ENCODE measurements around the gene LST1. TPM values are rescaled to one million over a fixed set of nuclear protein-coding genes. Genes with fewer than 3 reads are reported as not detected.

LST1 gene
- total and polyA plus RNA-seq, 2 of the 8 experiments (the other 6 are each of a cell fraction or from before 2014, with no cell fraction given), result not detected

- POLR2A ChIA-PET (ENCODE audit: partially characterized antibody), result interaction anchor here (0.7 to 18.4 kb wide), 26 partner anchors 10 to 317 kb away, joined by 3 to 428 read pairs (median 6); partner anchors contain the start of genes AIF1, BAG6, C6orf47 and CSNK2B
- Histone ChIP-seq H3K27me3 (replicated peaks in 1 of 4; ENCODE audit: control insufficient read depth in 3 of 4, extremely low read depth in 1 of 4, insufficient read depth in 3 of 4, low read length in 3 of 4) (no peaks in the 10 kb centered on the region), H3K4ac (replicated peaks; ENCODE audit: insufficient read length, low read depth, low read length) (no peak within 1 kb of the TSS), H2BK15ac (ENCODE audit: low read length) (peak within 1 kb of the TSS; percentile 66; the same call in 1 of the 2 replicates), H3K23ac (ENCODE audit: insufficient read length) (no peak within 1 kb of the TSS), H4K91ac (replicated peaks; ENCODE audit: insufficient read length, low read length) (peak within 1 kb of the TSS; percentile 27), H3K36me3 (ENCODE audit: control insufficient read depth in 2 of 4, insufficient read depth in 4 of 4, low read length in 3 of 4) (peaks cover 0 to 4% (median 3%) of the 10 kb centered on the region in 4 experiments; a peak in 4 of 8 replicates), H4K20me1 (replicated peaks in 1 of 2; ENCODE audit: control insufficient read depth in 1 of 2, insufficient read depth in 2 of 2, low read length in 2 of 2) (no peaks in the 10 kb centered on the region), H3K79me2 (ENCODE audit: control insufficient read depth in 1 of 2, insufficient read depth in 2 of 2, low read length in 2 of 2) (peaks cover under 1 to 18% of the 10 kb centered on the region in 2 experiments; a peak in 3 of 4 replicates), H3K4me1 (replicated peaks in 1 of 4; ENCODE audit: control insufficient read depth in 3 of 4, insufficient read depth in 4 of 4, low read length in 3 of 4) (peaks cover 0 to 8% (median 5%) of the 10 kb centered on the region in 4 experiments; a peak in 5 of 7 replicates), H3K4me3 (ENCODE audit: extremely low read depth in 1 of 4, insufficient read depth in 2 of 4, low read depth in 3 of 4, low read length in 4 of 4) (peak within 1 kb of the TSS; percentile 37 to 70 (median 51); a peak in 7 of 8 replicates), H2BK20ac (ENCODE audit: low read length) (no peak within 1 kb of the TSS), H3K4me2 (ENCODE audit: insufficient read depth in 1 of 2, low read depth in 2 of 2, low read length in 2 of 2) (peak within 1 kb of the TSS; percentile 32 to 84), H2BK5ac (ENCODE audit: low read depth, low read length) (peak within 1 kb of the TSS; percentile 89; the same call in 1 of the 2 replicates), H3K9ac (replicated peaks in 1 of 4; ENCODE audit: extremely low read depth in 1 of 4, low read depth in 3 of 4, low read length in 3 of 4) (peak within 1 kb of the TSS in 2 of 4 experiments; percentile 46 to 48; a peak in 5 of 7 replicates), H4K5ac (ENCODE audit: insufficient read length, low read depth, low read length) (peak within 1 kb of the TSS; percentile 33), H2BK120ac (replicated peaks; ENCODE audit: low read depth, low read length) (no peak within 1 kb of the TSS), H3K18ac (ENCODE audit: extremely low read depth, low read length) (no peak within 1 kb of the TSS; the same call in 1 of the 2 replicates), H4K8ac (ENCODE audit: extremely low read depth, insufficient read depth, low read length) (peak within 1 kb of the TSS; percentile 66; the same call in 1 of the 2 replicates), H3K9me3 (ENCODE audit: insufficient read depth in 2 of 2, low read depth in 1 of 2, low read length in 1 of 2) (no peaks in the 10 kb centered on the region), H3K79me1 (ENCODE audit: low read depth, low read length) (no peaks in the 10 kb centered on the region; the same call in 1 of the 2 replicates), H3K23me2 (ENCODE audit: low read depth, low read length) (peaks cover 2% of the 10 kb centered on the region; the same call in 1 of the 2 replicates), H2AK5ac (ENCODE audit: low read depth, low read length) (no peak within 1 kb of the TSS), H3K27ac (ENCODE audit: low read depth, low read length) (peak within 1 kb of the TSS; percentile 21; the same call in 1 of the 2 replicates), H2AFZ (ENCODE audit: low read length) (no peak within 1 kb of the TSS; the same call in 1 of the 2 replicates), H3K56ac (replicated peaks; ENCODE audit: insufficient read length, low read depth, low read length) (no peak within 1 kb of the TSS), H2BK12ac (ENCODE audit: low read depth, low read length) (peak within 1 kb of the TSS; percentile 77; the same call in 1 of the 2 replicates), H3K14ac (ENCODE audit: insufficient read length) (no peak within 1 kb of the TSS)
- 8% methylated on average over 11 of the region's 11 CpGs; no CpG with 5 or more reads in 1 of the 2 experiments for WGBS, 2 experiments (ENCODE audit: extremely low coverage in 1 of 2, insufficient coverage in 1 of 2, insufficient read length in 1 of 2, insufficient replicate concordance in 2 of 2, low coverage in 1 of 2, low lambda C conversion rate in 2 of 2, missing lambda C conversion rate in 1 of 2)
- CTCF ChIA-PET (ENCODE audit: partially characterized antibody), result interaction anchor here (0.7 to 24.7 kb wide), 21 partner anchors 10 to 229 kb away, joined by 3 to 613 read pairs (median 3); partner anchors contain the start of genes AIF1, BAG6, C6orf47 and LST1
- FAIRE-seq, result peak; percentile 76
- DNase-seq (ENCODE audit: low read depth in 1 of 2, low spot score in 2 of 2), result peak; percentile 96 to 98
- TF ChIP-seq SAP30 (IDR thresholded peaks at IDR 0.05; ENCODE audit: insufficient read depth, insufficient replicate concordance, low read length) (peak; percentile 70), MAFK (IDR thresholded peaks at IDR 0.05; ENCODE audit: low read depth, low read length) (no peak; the same call in 1 of the 2 replicates), CEBPB (IDR thresholded peaks at IDR 0.05; ENCODE audit: low read depth, low read length) (no peak; the same call in 1 of the 2 replicates), SIN3A (conservative IDR thresholded peaks at IDR 0.05 in 1 of 2, IDR thresholded peaks at IDR 0.05 in 1 of 2; ENCODE audit: low read depth in 1 of 2, low read length in 2 of 2) (peak; percentile 96 to 99), BCL11A (IDR thresholded peaks at IDR 0.05; ENCODE audit: low read depth in 2 of 2, low read length in 2 of 2) (no peak), SIX5 (IDR thresholded peaks at IDR 0.05; ENCODE audit: low read depth, low read length) (no peak), GABPA (IDR thresholded peaks at IDR 0.05; ENCODE audit: borderline replicate concordance, insufficient read depth, low read length) (peak; percentile 81; the same call in 1 of the 2 replicates)
- TF ChIP-seq, protein P1, sequence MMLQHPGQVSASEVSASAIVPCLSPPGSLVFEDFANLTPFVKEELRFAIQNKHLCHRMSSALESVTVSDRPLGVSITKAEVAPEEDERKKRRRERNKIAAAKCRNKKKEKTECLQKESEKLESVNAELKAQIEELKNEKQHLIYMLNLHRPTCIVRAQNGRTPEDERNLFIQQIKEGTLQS (IDR thresholded peaks at IDR 0.05; ENCODE audit: insufficient read depth, low read depth, low read length), result 0 out of 2 replicates have a peak, but pooled peaks have one; percentile 26
- TF ChIP-seq, protein P2, sequence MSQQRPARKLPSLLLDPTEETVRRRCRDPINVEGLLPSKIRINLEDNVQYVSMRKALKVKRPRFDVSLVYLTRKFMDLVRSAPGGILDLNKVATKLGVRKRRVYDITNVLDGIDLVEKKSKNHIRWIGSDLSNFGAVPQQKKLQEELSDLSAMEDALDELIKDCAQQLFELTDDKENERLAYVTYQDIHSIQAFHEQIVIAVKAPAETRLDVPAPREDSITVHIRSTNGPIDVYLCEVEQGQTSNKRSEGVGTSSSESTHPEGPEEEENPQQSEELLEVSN (IDR thresholded peaks at IDR 0.05), result no peak
Measured at GRCh38 chr6:31546339-31546957, 39.6 kb upstream of the LST1 start, which contains the start of gene ATP6V1G2. Gene ATP6V1G2, minus strand, starts transcription at chr6:31546608. Its CDS starts 49 bp downstream, at chr6:31546559.
